GM10847 (cell line): ENCODE results near the gene TLCD3B.

Experiments
- POLR2A ChIP-seq: IDR thresholded peaks from 2 replicates; pipeline ENCODE4 v1.6.1; 2011; ENCODE audit not compliant: insufficient read length; ENCODE audit errors: extremely low read depth

Gene TLCD3B

GRCh38 chr16:30011714-30012504, 19.2 kb downstream of the TLCD3B start:
- TF ChIP-seq POLR2A, result no peak

- no peak for TF ChIP-seq POLR2A
Measured at GRCh38 chr16:30010844-30011713, 20.0 kb downstream of the TLCD3B start, which contains the start of gene DOC2A. TSS of gene DOC2A (minus strand) at chr16:30011027. CDS start at chr16:30010222, 805 bp downstream.

DNA sequence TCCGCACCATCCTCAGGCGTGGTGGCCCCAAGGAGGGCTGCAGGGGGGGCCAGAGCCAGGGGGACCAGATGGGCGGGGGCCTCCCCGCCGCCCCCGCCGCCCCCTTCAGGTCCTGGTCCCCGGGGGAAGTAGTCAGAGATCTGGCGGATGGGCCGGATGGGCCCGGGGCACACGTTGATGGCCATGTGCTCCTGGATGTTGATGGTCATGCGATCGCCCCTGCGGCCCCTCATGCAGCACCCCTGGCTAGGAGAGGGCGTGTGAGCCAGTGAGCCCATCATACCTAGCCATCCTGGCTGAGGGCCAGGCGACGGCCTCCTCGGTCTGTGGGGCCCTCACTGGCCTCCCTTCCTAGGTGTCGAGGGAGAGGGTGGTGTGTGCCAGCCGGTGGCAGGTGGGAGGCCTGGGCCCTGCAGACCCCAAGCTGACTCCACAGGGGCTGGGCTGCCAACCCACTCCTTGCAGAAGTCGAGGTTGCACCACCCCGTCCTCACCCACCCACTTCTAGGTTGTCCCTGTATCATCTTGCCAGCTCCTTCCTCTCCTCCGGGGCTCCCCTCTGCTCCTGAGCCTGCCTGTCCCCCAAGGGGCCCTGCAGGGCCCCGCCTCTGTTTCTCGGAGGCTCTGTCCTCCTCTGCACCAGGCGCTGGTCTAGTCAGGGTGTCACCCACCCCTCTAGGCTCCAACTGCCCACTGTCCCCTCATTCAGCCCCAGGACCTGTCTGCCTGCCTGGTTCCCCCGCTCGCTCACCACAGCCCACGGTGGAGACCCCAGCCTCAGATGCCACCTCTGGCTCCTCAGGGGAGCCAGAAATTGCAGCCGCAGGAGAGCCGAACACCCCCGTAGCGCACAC, 20.9 kb downstream of the TLCD3B start:
- TF ChIP-seq POLR2A, result no peak

- no peak for TF ChIP-seq POLR2A
Measured at GRCh38 chr16:30009085-30009862, 21.8 kb downstream of the TLCD3B start.

- TF ChIP-seq POLR2A, result no peak
Measured at GRCh38 chr16:30007378-30007895, 23.6 kb downstream of the TLCD3B start.

GRCh38 chr16:30006659-30007377, 24.3 kb downstream of the TLCD3B start:
- TF ChIP-seq POLR2A, result no peak

DNA sequence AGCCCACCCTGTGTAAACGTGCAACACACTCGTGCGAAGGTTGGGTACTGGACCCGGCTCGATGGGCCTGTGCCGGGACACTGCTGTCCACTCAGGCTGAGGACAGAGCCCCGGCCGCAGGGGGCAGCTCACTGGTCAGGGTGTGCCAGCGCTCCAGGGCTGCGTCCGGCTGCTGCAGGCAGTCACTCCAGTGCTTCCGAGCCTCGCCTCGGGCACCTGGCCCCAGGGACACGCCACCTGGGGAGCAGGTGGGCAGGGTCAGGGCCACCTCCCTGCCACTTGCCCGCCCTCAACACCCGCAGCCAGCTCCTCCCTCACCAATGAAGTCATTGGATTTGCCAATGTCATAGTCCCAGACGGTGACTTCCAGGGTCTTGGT, 25.0 kb downstream of the TLCD3B start:
- TF ChIP-seq POLR2A, result no peak

DNA sequence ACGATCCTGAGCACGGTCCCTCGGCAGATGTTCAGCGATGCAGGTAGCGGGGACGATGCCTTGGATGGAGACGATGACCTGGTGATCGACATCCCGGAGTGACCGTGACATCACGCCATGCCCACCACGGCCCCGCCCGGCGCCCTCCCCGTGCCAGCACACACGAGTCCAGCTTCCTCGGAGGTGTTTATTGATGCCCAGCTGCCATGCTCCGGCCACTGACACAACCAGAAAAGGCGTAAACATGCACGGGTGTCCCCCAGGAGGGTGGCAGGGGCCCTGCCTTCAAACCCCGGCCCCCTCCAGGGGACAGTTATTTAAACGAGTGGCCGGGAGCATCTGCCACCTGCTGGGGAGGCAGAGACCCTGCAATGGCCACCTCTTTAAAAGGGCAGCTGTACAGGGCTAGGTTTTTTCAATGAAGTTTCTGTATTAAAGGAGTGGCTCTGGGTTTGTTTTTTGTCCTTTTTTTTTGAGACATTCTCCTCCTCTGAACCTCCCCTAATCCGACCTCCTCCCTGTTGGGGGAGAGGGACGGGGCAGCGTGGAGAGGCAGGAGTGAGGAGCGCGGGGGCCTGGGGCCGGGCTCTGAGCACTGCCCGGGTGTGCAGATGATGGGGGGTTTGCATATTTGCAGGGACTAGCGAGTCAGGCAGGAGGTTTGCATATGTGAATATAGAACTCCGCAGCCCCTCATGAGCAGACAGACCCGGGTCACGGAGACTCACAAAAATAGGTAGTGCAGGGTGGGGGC, 25.6 kb downstream of the TLCD3B start:
- TF ChIP-seq POLR2A, result no peak

DNA sequence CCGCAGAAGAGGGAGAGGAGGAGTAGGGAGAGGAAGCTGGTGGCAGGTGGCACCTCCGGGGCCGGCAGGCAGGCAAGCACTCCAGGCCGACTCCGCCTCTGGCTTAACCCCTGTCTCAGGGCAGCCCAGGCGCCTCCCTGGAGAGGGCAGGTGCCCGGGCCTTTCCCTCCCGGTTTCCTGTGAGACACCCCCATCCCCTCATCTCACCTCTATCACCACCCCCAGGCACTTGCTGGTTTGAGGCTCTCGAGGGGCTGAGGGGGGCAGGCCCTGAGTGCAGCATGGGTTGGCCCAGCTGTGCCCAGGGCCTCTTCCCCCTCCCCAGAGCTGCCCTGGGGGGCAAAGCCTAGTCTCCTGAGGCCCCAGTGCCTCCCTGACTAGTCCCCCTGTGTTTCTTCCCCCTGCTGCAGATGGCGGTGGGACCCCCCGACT, 26.2 kb downstream of the TLCD3B start:
- TF ChIP-seq POLR2A, result no peak

DNA sequence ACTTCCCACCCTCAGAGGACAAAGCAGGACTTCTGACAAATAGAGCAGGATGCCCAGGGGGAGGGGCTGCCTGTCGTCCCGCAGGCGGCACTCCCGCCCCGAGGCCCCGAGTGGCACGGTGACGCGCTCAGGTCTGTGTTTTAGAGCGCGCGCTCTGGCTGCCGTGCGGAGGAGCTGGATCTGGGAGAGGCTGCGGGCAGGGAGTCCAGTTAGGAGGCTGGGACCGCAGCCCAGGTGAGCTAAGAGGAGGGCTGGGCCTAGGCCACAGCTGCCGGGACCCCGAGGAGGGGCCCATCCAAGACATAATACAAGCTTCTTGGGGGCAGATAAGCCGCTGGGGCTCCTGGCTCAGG, 26.7 kb downstream of the TLCD3B start:
- TF ChIP-seq POLR2A, result no peak

DNA sequence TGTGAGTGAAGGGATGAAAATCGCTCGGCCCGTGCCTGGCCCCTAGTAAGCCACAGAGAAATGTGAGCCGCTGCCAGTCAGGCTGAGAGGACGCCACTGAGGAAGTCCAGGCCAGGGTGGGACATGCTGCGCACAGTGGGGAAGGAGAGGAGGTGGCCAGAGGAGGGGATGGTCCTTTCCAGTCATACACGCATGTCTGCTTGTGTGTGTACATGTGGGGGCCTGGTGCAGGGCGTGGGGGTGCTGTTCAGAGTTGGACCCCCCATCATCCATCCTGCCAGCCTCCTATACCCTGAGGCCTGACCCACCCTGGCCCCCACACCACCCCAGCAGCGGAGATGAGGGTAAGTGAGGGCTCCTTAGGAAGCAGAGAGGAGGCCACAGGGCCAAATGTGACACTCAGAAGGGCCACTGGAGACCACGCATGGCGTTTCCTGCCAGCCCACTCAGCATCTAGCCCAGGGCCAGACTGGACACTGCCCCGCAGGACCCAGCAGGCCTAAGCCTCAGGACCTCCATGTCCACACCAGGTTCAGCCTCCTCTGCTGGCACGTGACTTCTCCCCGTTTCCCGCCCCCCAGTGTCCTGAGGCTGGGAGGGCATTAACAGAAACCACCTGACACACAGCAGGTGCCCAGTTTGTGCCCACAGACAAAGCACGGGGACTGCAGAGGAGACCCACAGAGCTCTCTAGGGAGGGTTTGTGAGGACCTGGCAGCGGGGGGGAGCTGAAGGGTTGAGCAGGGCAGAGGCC, 27.2 kb downstream of the TLCD3B start:
- no peak for TF ChIP-seq POLR2A

GRCh38 chr16:30002614-30003346, 28.3 kb downstream of the TLCD3B start:
- TF ChIP-seq POLR2A, result no peak
